GM18519 (cell line): ENCODE measurements around the gene EXOSC10.
"Not testable (repeated sequence)": the region's sequence is repeated elsewhere in the genome, so short reads cannot be mapped to it uniquely, and the experiment has no call there.

Experiments
- ATAC-seq: cut with Tn5 transposase; IDR thresholded peaks from one replicate; pipeline ENCODE4 v1.9.1; 2021; ENCODE audit warnings: mild to moderate bottlenecking, moderate library complexity; ENCODE audit not compliant: unreplicated experiment, low FRiP score

Gene EXOSC10

GRCh38 chr1:11045428-11046269 is 54.0 kb downstream of the EXOSC10 start:
- no peak for ATAC-seq

GRCh38 chr1:11044849-11045427 is 54.7 kb downstream of the EXOSC10 start:
- ATAC-seq = no peak

DNA sequence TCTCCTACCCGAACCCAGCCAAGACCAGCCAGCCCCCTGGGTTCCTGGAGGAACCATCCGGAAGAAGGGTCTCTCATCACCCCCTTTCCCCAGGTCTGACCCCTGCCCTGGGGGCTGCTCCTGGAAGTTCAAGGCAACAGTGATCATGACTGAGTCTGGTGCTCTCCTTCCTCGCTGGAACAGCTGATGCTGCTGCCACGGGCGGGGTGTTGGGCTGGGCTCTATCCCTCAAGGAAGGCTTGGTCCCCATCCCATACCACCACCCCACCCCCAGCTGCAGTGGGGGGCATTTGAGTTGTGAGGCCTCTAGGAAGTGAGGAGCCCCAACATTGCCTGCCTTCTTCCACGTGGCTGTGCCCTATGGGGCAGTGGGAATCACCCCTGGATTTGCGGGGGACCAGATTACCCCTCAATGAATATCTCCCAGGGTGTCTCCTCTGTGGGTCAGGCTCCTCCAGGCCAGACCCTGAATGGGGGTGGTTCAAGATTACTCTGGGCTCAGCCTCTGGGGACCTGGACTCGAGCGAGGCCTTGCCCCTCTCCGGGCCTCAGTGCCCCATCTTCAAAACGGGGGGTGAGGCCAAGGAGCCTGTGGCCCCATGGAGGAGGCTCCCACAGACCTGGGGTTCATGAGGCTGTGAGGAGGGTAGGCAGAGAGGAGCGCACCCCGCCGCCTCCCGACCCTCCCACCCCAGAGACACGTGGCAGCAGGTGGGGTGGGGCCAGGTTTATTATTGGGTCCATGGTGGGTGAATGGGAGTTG is 55.4 kb downstream of the EXOSC10 start:
- no peak for ATAC-seq

- no peak for ATAC-seq
These were observed 56.4 kb downstream of the EXOSC10 start for GRCh38 chr1:11042995-11043874.

- no peak for ATAC-seq
These were observed 57.6 kb downstream of the EXOSC10 start for GRCh38 chr1:11042065-11042464.

GRCh38 chr1:11041048-11041447 is 58.6 kb downstream of the EXOSC10 start:
- no peak for ATAC-seq

DNA sequence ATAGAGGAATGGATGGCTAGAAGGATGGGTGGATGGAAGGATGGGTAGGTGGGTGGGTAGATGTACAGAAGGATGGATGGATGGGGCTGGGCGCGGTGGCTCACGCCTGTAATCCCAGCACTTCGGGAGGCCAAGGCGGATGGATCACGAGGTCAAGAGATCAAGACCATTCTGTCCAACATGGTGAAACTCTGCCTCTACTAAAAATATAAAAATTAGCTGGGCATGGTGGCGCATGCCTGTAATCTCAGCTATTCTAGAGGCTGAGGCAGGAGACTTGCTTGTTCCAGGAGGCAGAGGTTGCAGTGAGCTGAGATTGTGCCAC is 59.6 kb downstream of the EXOSC10 start:
- ATAC-seq = not testable (repeated sequence)

DNA sequence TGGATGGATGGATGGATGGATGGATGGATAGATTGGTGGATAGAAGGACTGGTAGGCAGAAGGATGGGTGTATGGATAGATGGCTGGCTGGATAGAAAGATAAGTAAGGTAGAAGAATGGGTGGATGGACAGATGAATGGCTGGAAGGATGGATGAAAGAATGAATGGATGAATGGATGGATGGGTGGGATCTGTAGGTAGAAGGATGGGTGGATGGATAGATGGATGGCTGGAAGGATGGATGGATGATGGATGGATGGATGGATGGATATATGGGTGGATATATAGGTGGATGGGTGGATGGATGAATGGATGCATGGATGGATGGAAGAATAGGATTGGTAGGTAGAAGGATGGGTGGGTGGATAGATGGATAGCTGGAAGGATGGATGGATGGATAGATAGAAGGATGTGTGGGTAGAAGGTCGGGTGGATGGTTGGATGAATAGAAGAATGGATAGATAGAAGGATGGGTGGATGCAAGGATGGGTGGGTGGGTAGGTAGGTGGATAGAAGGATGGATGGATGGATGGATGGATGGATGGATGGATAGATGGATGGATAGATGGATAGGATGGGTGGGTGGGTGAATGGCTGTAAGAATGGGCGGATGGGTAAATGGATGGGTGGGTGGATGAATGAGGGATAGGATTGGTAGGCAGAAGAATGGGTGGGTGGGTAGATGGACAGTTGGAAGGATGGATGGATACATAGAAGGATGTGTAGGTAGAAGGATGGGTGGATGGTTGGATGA is 60.1 kb downstream of the EXOSC10 start:
- ATAC-seq = no peak

- no peak for ATAC-seq
These were observed 61.9 kb downstream of the EXOSC10 start for GRCh38 chr1:11037740-11038182.

DNA sequence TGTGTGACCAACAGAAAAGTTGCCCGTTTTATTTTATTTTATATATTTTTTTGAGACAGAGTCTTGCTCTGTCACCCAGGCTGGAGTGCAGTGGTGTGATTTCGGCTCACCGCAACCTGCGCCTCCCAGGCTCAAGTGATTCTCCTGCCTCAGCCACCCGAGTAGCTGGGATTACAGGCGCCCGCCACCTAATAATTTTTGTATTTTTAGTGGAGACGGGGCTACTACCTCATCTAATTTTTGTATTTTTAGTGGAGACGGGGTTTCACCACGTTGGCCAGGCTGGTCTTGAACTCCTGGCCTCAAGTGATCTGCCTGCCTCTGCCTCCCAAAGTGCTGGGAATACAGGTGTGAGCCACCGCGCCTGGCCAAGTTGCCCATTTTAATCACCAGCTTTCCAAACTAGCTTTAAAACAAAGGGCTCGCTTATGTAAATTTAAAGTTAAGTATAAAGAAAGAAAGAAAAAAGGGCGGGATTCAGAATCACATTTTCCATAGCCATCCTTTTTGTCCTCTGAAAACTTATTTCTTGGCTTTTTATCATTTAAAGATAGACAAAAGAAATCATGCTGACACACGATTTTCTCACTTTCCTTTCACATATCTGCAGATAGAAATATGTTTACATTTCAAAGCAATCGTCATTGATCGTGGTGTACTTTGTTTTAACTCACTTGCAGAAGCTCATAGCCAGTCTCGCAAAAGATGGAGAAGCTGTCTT is 62.5 kb downstream of the EXOSC10 start:
- ATAC-seq = not testable (repeated sequence)

DNA sequence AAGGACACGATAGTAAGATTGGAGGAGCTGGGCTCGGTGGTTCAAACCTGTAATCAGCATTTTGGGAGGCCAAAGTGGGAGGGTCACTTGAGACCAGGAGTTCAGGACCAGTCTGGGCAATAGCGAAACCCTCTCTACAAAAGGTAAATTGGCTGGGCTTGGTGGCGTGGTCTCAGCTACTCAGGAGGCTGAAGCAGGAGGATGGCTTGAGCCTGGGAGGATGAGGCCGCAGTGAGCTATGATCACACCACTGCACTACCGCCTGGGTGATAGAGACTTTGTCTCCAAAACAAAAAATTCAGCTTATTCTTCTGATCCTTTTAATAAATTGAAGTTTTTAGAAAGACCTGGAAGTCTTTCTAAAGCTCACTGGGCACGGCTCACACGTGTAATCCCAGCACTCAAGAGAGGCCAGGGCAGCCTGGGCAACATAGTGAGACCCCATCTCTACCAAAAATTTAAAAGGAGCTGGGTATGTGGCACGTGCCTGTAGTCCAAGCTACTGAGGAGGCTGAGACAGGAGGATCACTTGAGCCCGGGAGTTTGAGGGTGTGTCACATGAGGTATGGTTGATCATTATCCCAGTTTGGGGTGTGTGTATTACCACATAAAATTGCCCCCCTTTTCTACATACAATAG is 67.9 kb downstream of the EXOSC10 start:
- ATAC-seq = no peak

GRCh38 chr1:11030865-11031264 is 68.8 kb downstream of the EXOSC10 start:
- no peak for ATAC-seq

GRCh38 chr1:11028018-11028417 is 71.7 kb downstream of the EXOSC10 start:
- ATAC-seq = no peak

GRCh38 chr1:11027316-11027715 is 72.4 kb downstream of the EXOSC10 start:
- no peak for ATAC-seq

DNA sequence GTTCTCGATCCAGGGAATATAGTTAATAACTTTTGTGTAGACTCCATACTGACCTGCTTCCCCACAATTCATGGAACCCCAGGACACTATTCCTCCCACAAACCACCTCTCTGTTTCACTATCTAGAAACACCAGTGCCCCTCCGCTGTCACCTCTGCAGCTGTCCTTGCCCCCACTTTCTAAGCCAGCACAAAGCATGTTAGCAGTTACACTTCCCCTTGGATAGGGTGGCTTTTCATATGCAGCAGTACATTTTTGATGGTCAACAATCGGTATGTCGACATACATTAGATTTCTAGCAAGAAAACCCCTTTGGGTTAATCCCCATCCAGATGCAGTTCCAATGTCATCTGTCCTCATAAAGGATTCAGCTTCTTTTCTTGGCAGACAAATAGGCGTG is 72.8 kb downstream of the EXOSC10 start:
- ATAC-seq = no peak

DNA sequence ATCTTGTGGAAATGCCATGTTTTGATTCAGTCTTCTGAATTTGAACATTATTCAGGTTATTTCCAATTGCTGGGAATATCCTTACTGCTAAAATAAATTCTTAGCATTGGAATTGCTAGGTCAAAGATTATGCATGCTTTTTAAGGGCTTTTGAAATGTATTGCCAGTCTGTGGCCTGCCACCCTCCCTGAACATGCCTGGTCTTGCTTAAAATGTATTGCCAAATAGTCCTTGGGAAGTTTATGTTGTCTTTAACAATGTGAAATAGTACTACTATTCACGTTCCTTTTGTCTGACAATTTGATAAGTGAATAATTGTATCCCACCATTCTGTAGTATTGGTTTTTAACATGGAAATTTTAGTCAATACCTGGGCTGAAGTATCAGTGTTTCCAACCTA is 73.6 kb downstream of the EXOSC10 start:
- no peak for ATAC-seq

- ATAC-seq = no peak
These were observed 74.1 kb downstream of the EXOSC10 start for GRCh38 chr1:11025618-11026017.

DNA sequence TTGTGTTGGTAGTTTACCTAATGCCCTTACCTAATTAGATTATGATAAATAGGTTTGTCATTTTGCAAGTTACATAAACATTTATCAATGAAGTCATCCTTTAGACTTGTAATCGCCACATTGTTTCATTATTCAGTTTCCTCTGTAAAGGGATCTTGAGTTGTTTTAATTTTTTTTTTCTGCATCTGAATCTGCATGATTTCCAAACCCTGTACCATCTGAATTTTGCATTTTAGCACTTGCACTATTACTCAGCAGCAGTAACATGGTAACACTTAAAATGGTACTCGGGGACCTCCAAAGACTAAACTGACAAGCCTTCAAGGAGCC is 74.8 kb downstream of the EXOSC10 start:
- no peak for ATAC-seq
